ENCODE measurements around the gene MYCBP2. TPM values are rescaled to one million over a fixed set of nuclear protein-coding genes. Genes with fewer than 3 reads are reported as not detected.

MYCBP2 gene
- total RNA-seq, 1 donor from 2014 or later, result 42.2 TPM

DNA sequence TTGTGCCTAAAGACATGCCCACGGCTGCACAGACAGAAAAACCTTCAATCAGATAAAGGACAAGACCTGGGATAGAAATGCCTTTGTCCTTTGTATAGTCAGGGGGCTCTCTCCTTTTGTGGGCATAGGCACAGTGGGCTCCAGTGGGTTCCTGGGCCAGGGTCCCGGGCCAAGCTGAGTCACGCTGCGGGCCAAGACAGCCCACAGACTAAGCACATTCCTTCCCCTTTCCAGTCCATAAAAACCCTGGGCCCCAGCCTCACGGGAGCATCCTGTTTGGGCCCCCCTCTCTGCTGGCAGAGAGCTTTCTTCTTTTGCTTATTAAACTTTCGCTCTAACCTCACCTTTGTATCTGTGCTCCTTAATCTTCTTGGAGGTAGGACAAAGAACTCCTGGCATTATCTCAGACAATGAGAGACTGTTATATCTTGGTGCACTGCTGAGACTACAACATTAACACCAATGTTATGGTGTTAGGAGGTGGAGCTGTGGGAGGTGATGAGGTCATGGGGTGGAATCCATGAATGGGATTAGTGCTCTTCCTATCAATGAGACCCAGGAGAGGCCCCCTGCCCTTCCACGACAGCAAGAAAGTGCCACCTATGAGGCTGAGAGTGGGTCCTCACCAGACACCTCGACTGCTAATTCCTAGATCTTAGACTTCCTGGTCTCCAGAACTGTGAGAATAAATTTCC lies 279.1 kb downstream of the MYCBP2 start:
- H3K27ac ChIP-seq (replicated peaks), result no peak overlapping the region
- H3K9me3 ChIP-seq (replicated peaks), result no peaks in the 10 kb centered on the region
- DNase-seq, result no peak
- H3K4me3 ChIP-seq, result no peak overlapping the region
- TF ChIP-seq, protein P1, sequence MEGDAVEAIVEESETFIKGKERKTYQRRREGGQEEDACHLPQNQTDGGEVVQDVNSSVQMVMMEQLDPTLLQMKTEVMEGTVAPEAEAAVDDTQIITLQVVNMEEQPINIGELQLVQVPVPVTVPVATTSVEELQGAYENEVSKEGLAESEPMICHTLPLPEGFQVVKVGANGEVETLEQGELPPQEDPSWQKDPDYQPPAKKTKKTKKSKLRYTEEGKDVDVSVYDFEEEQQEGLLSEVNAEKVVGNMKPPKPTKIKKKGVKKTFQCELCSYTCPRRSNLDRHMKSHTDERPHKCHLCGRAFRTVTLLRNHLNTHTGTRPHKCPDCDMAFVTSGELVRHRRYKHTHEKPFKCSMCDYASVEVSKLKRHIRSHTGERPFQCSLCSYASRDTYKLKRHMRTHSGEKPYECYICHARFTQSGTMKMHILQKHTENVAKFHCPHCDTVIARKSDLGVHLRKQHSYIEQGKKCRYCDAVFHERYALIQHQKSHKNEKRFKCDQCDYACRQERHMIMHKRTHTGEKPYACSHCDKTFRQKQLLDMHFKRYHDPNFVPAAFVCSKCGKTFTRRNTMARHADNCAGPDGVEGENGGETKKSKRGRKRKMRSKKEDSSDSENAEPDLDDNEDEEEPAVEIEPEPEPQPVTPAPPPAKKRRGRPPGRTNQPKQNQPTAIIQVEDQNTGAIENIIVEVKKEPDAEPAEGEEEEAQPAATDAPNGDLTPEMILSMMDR (IDR thresholded peaks at IDR 0.05; ENCODE audit: borderline replicate concordance), result no peak
- H3K36me3 ChIP-seq, result peaks cover 79% of the 10 kb centered on the region
- H3K27me3 ChIP-seq (ENCODE audit: low read depth), result no peaks in the 10 kb centered on the region
- H3K4me1 ChIP-seq, result no peaks in the 10 kb centered on the region
- intact Hi-C loops (cut with micrococcal nuclease), result no loop called here

DNA sequence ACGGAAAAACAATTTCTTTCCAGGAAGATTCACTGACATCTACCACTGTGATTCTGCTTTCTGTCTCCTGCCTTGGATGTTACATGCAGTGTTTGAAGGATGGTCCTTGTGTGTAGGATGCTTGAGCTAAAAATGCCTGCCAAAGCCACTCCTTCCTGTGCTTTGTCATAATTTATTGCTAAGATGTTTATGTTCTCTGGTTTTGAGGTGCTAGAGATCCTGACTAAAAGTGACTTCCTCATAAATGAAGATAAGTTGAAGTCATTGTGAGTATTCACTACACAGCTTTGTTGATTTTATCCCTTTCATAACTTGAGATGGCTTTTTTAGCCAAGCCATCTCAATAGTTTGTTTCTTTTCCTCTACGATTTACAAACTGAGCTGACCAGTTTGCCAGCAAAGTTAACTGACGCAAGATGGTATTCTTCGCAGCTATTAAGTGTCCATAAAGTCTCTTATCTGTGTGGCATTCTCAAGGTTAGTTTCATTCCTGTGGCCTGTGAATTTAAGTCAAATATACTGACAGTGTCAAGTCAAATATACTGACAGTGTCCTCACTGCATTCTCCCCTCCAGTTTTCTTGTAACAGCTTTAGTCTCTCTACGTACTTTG lies 284.2 kb downstream of the MYCBP2 start:
- TF ChIP-seq, protein P1 (IDR thresholded peaks at IDR 0.05; ENCODE audit: borderline replicate concordance), result no peak
- Histone ChIP-seq H3K27ac (replicated peaks) (no peak overlapping the region), H3K4me1 (no peaks in the 10 kb centered on the region), H3K36me3 (peaks cover 33% of the 10 kb centered on the region), H3K4me3 (no peak overlapping the region), H3K9me3 (replicated peaks) (no peaks in the 10 kb centered on the region), H3K27me3 (ENCODE audit: low read depth) (no peaks in the 10 kb centered on the region)
- no peak for DNase-seq
- intact Hi-C loops (cut with micrococcal nuclease), result no loop called here

DNA sequence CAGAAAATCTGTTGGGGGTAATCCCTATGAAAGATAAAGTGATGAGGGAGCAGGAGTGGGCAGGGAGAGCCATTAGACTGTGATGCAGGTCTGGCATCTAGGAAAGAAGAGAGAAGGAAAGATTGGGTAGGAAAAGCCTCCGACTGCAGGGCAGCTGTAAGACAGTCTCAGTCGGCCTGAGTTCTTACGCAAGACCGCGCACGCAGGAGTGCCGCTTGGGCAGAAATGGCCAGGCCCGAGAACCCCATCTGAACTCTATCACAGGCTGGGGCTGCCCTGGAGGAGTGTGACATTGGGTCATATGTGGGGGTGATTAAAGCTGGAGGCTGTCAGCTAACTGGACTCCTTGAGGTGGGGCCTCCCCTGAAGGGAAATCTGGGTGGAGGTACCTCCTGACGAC lies 286.1 kb downstream of the MYCBP2 start:
- Histone ChIP-seq H3K4me1 (peaks cover 9% of the 10 kb centered on the region), H3K4me3 (no peak overlapping the region), H3K27ac (replicated peaks) (no peak overlapping the region), H3K36me3 (peaks cover 19% of the 10 kb centered on the region), H3K9me3 (replicated peaks) (no peaks in the 10 kb centered on the region), H3K27me3 (ENCODE audit: low read depth) (no peaks in the 10 kb centered on the region)
- intact Hi-C loops (cut with micrococcal nuclease), result no loop called here
- TF ChIP-seq, protein P1 (IDR thresholded peaks at IDR 0.05; ENCODE audit: borderline replicate concordance), result no peak
- no peak for DNase-seq

DNA sequence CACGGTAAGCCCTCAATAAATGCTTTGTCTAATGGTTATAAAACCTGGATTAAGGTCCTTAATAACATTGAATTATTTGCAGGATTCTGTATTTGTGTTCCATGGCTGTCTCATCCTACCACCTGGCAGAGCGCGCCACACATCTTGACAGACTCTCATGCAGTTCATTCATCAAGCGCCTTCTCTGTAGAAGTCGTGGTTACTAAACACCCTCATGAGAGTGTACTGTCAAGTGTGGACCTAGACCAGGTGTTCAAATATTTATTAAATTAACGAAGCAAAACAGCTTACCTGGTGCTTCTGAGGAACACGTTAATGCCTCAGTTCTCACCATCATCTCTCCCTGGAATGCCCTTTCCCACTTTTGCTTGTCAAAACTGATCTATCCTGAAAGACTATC lies 286.8 kb downstream of the MYCBP2 start:
- no peaks in the 10 kb centered on the region for H3K9me3 ChIP-seq (replicated peaks)
- TF ChIP-seq, protein P1 (IDR thresholded peaks at IDR 0.05; ENCODE audit: borderline replicate concordance), result no peak
- no peak overlapping the region for H3K4me3 ChIP-seq
- intact Hi-C loops (cut with micrococcal nuclease), result no loop called here
- peaks cover 9% of the 10 kb centered on the region for H3K4me1 ChIP-seq
- no peak for DNase-seq
- H3K36me3 ChIP-seq, result peaks cover 16% of the 10 kb centered on the region
- H3K27ac ChIP-seq (replicated peaks), result no peak overlapping the region
- H3K27me3 ChIP-seq (ENCODE audit: low read depth), result no peaks in the 10 kb centered on the region

DNA sequence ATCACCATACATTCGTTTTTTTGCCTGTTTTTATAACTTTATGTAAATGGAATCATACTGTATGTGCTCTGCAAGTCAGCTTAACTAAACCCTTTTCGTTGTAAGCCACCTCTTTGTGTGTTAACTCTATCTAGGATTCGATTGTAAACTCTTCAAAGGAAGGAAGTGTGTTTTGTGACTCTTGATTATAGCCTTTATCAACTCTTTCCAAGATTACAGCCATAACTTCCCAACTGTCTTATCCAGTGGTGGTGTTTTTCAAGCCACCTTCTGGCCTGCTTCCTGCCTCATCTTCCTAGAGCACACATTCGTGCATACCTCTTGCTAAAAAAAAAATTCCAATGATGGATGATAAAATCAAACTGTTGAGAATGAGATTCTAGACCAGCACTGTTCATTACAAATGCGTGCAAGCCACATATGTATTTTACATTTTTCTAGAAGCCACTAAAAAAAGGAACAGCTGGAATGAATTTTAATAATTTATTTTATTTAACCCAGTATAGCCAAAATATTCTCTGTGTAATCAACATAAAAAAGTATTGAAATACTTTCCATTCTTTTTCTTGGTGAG lies 287.9 kb downstream of the MYCBP2 start:
- TF ChIP-seq, protein P1 (IDR thresholded peaks at IDR 0.05; ENCODE audit: borderline replicate concordance), result no peak
- intact Hi-C loops (cut with micrococcal nuclease), result no loop called here

More for the DNA sequence above, 287.9 kb downstream of the MYCBP2 start:
- Histone ChIP-seq H3K4me1 (peaks cover 9% of the 10 kb centered on the region), H3K27me3 (ENCODE audit: low read depth) (no peaks in the 10 kb centered on the region), H3K4me3 (no peak overlapping the region), H3K9me3 (replicated peaks) (no peaks in the 10 kb centered on the region), H3K27ac (replicated peaks) (no peak overlapping the region), H3K36me3 (peaks cover 6% of the 10 kb centered on the region)
- no peak for DNase-seq
